HepG2 (cell line): ENCODE measurements around the gene ZNF608. TPM values are rescaled to one million over a fixed set of nuclear protein-coding genes. Genes with fewer than 3 reads are reported as not detected.

ENCODE experiments used
- ATAC-seq: fragments of 200-7000 bp; cut with Tn5 transposase; 3 replicates; pipeline ENCODE4 v1.9.1; 2020; ENCODE audit warnings: mild to moderate bottlenecking, moderate library complexity
- BruUV-seq: library from RNA; stranded (reverse); fragments of 400-500 nt; replicated peaks from 2 replicates; lab custom pipeline; 2021; lab: Mats Ljungman, UMichigan
- CTCF ChIA-PET: fragments of 300-600 bp; formaldehyde crosslinking; extraction: SDS; loops from one replicate; lab custom pipeline; 2021; ENCODE audit warnings: low total read pairs, inconsistent platforms, low intra/inter-chr PET ratio; lab: Yijun Ruan, JAX
- POLR2A ChIA-PET: fragments of 350-600 bp; sonication (Branson Sonifier 250); formaldehyde crosslinking; loops from one replicate; lab custom pipeline; 2020; ENCODE audit warnings: antibody characterized with exemption, inconsistent platforms; lab: Yijun Ruan, JAX
- DNase-seq: peaks from one replicate; pipeline ENCODE4 v3.0.0-alpha.2; 2015; ENCODE audit warnings: low spot score
- FAIRE-seq: peaks from 3 replicates; lab custom pipeline; 2011; peaks lifted over from hg19 to GRCh38; lab: Jason Lieb, UNC
- H2AFZ ChIP-seq: one replicate; pipeline ENCODE4 v1.6.1; 2011; ENCODE audit warnings: low read length, inconsistent platforms
- H3K27ac ChIP-seq: fragments of 300-600 bp; 3 replicates; pipeline ENCODE4 v1.8.0; 2011; ENCODE audit warnings: mixed run types, mild to moderate bottlenecking, mixed read lengths, low read length, inconsistent platforms; ENCODE audit not compliant: insufficient read depth; ENCODE audit errors: extremely low read length
- H3K27me3 ChIP-seq, 2 experiments: fragments of 200-600 bp in 1 of 2; 2 replicates in 1 of 2; 3 replicates in 1 of 2; pipeline versions ENCODE4 v1.6.0 to v1.8.0; 2011; ENCODE audit warnings: low read length in 2 of 2, mild to moderate bottlenecking in 2 of 2, moderate library complexity in 2 of 2, inconsistent platforms in 1 of 2; ENCODE audit not compliant: insufficient read depth in 2 of 2, control insufficient read depth in 1 of 2
- H3K36me3 ChIP-seq, 2 experiments: fragments of 200-600 bp in 1 of 2; replicated peaks in 1 of 2; 2 replicates in 1 of 2; 3 replicates in 1 of 2; pipeline versions ENCODE4 v1.5.1 to v1.8.0; 2011; ENCODE audit warnings: low read length in 2 of 2, inconsistent platforms in 1 of 2; ENCODE audit not compliant: insufficient read depth in 2 of 2, control insufficient read depth in 1 of 2
- H3K4me1 ChIP-seq: 2 replicates; pipeline ENCODE4 v1.5.1; 2012; ENCODE audit warnings: low read length, inconsistent platforms; ENCODE audit not compliant: insufficient read depth
- H3K4me2 ChIP-seq: 2 replicates; pipeline ENCODE4 v1.6.0; 2011; ENCODE audit warnings: low read depth, low read length, inconsistent platforms
- H3K4me3 ChIP-seq, 3 experiments: fragments of 200-600 bp in 1 of 3; sonication (generic), shearing (Covaris generic) in 1 of 3; replicated peaks in 1 of 3; 2 replicates each; pipeline ENCODE4 v1.5.1; 2011 to 2016; ENCODE audit warnings: low read length in 3 of 3, inconsistent platforms in 2 of 3, low read depth in 2 of 3, mild to moderate bottlenecking in 2 of 3, control low read depth in 1 of 3, mixed read lengths in 1 of 3; ENCODE audit not compliant: insufficient read depth in 1 of 3
- H3K79me2 ChIP-seq: one replicate; pipeline ENCODE4 v1.6.1; 2011; ENCODE audit warnings: low read length, inconsistent platforms; ENCODE audit not compliant: insufficient read depth
- H3K9ac ChIP-seq: 2 replicates; pipeline ENCODE4 v1.6.0; 2011; ENCODE audit warnings: mild to moderate bottlenecking, low read depth, low read length, inconsistent platforms; ENCODE audit not compliant: insufficient read depth
- H3K9me3 ChIP-seq: 2 replicates; pipeline ENCODE4 v1.5.1; 2012; ENCODE audit warnings: mild to moderate bottlenecking, low read length
- H4K20me1 ChIP-seq: 2 replicates; pipeline ENCODE4 v1.6.0; 2011; ENCODE audit warnings: inconsistent platforms, mild to moderate bottlenecking, low read length, moderate library complexity; ENCODE audit not compliant: insufficient read depth
- MAFK ChIP-seq, 2 experiments: IDR thresholded peaks in 1 of 2; conservative IDR thresholded peaks in 1 of 2; 2 replicates each; pipeline ENCODE4 v1.6.1; 2011; ENCODE audit warnings: improper control_type of control experiment in 2 of 2, low read length in 2 of 2
- PCBP2 ChIP-seq: fragments of 200-400 bp; formaldehyde crosslinking; optimal IDR thresholded peaks from 2 replicates; pipeline ENCODE3; 2018; ENCODE audit warnings: low read length, low read depth; ENCODE audit not compliant: poor library complexity, severe bottlenecking
- SALL2 ChIP-seq: sonication (generic); formaldehyde crosslinking; IDR thresholded peaks from 2 replicates; pipeline ENCODE4 v1.8.1; 2023; ENCODE audit warnings: mild to moderate bottlenecking, missing genetic modification reagents, inconsistent platforms
- SETDB1 ChIP-seq: sonication (generic); formaldehyde crosslinking; IDR thresholded peaks from 2 replicates; pipeline ENCODE4 v1.5.1; 2020; ENCODE audit warnings: missing genetic modification reagents, mild to moderate bottlenecking, borderline replicate concordance
- SRF ChIP-seq: IDR thresholded peaks from 2 replicates; pipeline ENCODE4 v1.6.1; 2011; ENCODE audit warnings: mild to moderate bottlenecking, low read depth, low read length, moderate library complexity
- THAP11 ChIP-seq: IDR thresholded peaks from 2 replicates; pipeline ENCODE4 v1.6.1; 2016; ENCODE audit warnings: missing biosample characterization, missing genetic modification reagents
- ZFP90 ChIP-seq: sonication (generic); formaldehyde crosslinking; IDR thresholded peaks from 2 replicates; pipeline ENCODE4 v1.8.0; 2022; ENCODE audit warnings: missing genetic modification reagents, mild to moderate bottlenecking, inconsistent platforms, borderline replicate concordance
- ZNF251 ChIP-seq: sonication (generic); formaldehyde crosslinking; IDR thresholded peaks from 2 replicates; pipeline ENCODE4 v1.9.0; 2021; ENCODE audit warnings: mild to moderate bottlenecking, missing genetic modification reagents
- ZNF260 ChIP-seq: sonication (generic); formaldehyde crosslinking; IDR thresholded peaks from 2 replicates; pipeline ENCODE4 v1.4.0; 2020; ENCODE audit warnings: missing genetic modification reagents, low read depth, mild to moderate bottlenecking, borderline replicate concordance
- ZNF605 ChIP-seq: sonication (generic); formaldehyde crosslinking; IDR thresholded peaks from 2 replicates; pipeline ENCODE4 v1.8.0; 2022; ENCODE audit warnings: mild to moderate bottlenecking, missing genetic modification reagents
- WGBS: methylation state at CpG from one replicate; pipeline ENCODE4 v1.1.6; 2017; ENCODE audit warnings: low lambda C conversion rate; 5-methylcytosine and 5-hydroxymethylcytosine counted together
- in situ Hi-C: cut with HindIII; loops from 2 replicates; pipeline ENCODE4 v1.10.0; 2017; ENCODE audit warnings: low pct_unique_long_range_greater_than_20kb; ENCODE audit not compliant: extremely low pct_ligation_motif_present
- intact Hi-C: fragments of 100-400 bp; cut with micrococcal nuclease; formaldehyde crosslinking; loops from one replicate; pipeline ENCODE4 v1.10.0; 2022; ENCODE audit not compliant: unreplicated experiment
- polyA plus RNA-seq, 8 experiments: library from polyadenylated mRNA; depleted of rRNA in 3 of 8; stranded (reverse) in 7 of 8; unstranded in 1 of 8; fragments of >200 nt; fragmentation: Illumina TruSeq in 4 of 8; extraction: Trizol in 4 of 8; gene quantifications; 2 replicates each; pipeline versions ENCODE4 v1.2.1 to v1.2.3, GENCODE V29; 2011 to 2016; ENCODE audit warnings: low read depth in 4 of 8, missing spikeins in 1 of 8, mixed read lengths in 1 of 8; ENCODE audit not compliant: insufficient read depth in 1 of 8
- total RNA-seq, 5 experiments: library from RNA; depleted of rRNA; stranded (reverse); fragments of >200 nt; fragmentation: Illumina TruSeq; extraction: Trizol; gene quantifications; 2 replicates each; pipeline ENCODE4 v1.2.3, GENCODE V29; 2016; ENCODE audit warnings: low read depth in 1 of 5
- TF ChIP-seq, protein P1 (sequence below): sonication (generic); formaldehyde crosslinking; IDR thresholded peaks from 2 replicates; pipeline ENCODE4 v1.5.0; 2020; ENCODE audit warnings: mild to moderate bottlenecking, missing genetic modification reagents, borderline replicate concordance
- TF ChIP-seq, protein P2 (sequence below): sonication (generic); formaldehyde crosslinking; IDR thresholded peaks from 2 replicates; pipeline ENCODE4 v1.5.0; 2020; ENCODE audit warnings: missing genetic modification reagents

The ZNF608 gene
- total and polyA plus RNA-seq, 2 of the 13 experiments (the other 11 are each of a cell fraction or from before 2014, with no cell fraction given), result 0.66 to 0.91 TPM

DNA sequence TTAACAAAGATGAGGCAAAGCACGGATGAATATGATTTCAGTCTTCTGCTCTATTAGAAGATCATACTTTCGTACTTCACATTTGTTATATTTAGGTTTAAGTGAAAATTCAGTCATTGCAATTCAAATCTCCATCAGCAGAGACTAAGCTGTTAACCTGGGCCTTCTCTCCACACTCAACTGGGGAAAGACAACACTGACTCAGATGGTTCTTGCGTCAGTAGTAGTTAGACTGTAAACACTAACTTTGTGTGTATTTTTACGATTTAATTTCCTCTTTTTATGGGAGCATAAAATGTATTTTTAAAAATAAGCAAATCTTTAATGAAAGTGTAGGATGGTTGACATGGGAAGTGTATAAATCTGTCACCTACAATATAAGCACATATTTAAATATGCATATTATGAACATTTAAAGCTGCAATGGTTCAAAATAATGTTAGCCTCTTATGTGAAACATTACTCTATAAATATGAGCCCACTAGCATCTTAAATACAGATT lies 42.7 kb upstream of the ZNF608 start:
- WGBS, result 44% methylated on average over 4 of the region's 4 CpGs
- in situ Hi-C loops, result no loop called here
- no peak overlapping the region for H3K4me2 ChIP-seq

More for the DNA sequence above, 42.7 kb upstream of the ZNF608 start:
- no peak for DNase-seq
- Histone ChIP-seq H3K27me3 (no peaks in the 10 kb centered on the region), H4K20me1 (no peaks in the 10 kb centered on the region), H3K4me3 (no peak overlapping the region), H3K79me2 (no peaks in the 10 kb centered on the region), H3K4me1 (no peaks in the 10 kb centered on the region), H3K9me3 (no peaks in the 10 kb centered on the region), H3K27ac (no peak overlapping the region), H2AFZ (no peak overlapping the region), H3K9ac (no peak overlapping the region), H3K36me3 (no peaks in the 10 kb centered on the region)
- TF ChIP-seq SRF, result no peak
- no peak for TF ChIP-seq ZFP90 (CRISPR knock-in tag)
- no peak for TF ChIP-seq ZNF251 (CRISPR knock-in tag)
- TF ChIP-seq, protein P1, sequence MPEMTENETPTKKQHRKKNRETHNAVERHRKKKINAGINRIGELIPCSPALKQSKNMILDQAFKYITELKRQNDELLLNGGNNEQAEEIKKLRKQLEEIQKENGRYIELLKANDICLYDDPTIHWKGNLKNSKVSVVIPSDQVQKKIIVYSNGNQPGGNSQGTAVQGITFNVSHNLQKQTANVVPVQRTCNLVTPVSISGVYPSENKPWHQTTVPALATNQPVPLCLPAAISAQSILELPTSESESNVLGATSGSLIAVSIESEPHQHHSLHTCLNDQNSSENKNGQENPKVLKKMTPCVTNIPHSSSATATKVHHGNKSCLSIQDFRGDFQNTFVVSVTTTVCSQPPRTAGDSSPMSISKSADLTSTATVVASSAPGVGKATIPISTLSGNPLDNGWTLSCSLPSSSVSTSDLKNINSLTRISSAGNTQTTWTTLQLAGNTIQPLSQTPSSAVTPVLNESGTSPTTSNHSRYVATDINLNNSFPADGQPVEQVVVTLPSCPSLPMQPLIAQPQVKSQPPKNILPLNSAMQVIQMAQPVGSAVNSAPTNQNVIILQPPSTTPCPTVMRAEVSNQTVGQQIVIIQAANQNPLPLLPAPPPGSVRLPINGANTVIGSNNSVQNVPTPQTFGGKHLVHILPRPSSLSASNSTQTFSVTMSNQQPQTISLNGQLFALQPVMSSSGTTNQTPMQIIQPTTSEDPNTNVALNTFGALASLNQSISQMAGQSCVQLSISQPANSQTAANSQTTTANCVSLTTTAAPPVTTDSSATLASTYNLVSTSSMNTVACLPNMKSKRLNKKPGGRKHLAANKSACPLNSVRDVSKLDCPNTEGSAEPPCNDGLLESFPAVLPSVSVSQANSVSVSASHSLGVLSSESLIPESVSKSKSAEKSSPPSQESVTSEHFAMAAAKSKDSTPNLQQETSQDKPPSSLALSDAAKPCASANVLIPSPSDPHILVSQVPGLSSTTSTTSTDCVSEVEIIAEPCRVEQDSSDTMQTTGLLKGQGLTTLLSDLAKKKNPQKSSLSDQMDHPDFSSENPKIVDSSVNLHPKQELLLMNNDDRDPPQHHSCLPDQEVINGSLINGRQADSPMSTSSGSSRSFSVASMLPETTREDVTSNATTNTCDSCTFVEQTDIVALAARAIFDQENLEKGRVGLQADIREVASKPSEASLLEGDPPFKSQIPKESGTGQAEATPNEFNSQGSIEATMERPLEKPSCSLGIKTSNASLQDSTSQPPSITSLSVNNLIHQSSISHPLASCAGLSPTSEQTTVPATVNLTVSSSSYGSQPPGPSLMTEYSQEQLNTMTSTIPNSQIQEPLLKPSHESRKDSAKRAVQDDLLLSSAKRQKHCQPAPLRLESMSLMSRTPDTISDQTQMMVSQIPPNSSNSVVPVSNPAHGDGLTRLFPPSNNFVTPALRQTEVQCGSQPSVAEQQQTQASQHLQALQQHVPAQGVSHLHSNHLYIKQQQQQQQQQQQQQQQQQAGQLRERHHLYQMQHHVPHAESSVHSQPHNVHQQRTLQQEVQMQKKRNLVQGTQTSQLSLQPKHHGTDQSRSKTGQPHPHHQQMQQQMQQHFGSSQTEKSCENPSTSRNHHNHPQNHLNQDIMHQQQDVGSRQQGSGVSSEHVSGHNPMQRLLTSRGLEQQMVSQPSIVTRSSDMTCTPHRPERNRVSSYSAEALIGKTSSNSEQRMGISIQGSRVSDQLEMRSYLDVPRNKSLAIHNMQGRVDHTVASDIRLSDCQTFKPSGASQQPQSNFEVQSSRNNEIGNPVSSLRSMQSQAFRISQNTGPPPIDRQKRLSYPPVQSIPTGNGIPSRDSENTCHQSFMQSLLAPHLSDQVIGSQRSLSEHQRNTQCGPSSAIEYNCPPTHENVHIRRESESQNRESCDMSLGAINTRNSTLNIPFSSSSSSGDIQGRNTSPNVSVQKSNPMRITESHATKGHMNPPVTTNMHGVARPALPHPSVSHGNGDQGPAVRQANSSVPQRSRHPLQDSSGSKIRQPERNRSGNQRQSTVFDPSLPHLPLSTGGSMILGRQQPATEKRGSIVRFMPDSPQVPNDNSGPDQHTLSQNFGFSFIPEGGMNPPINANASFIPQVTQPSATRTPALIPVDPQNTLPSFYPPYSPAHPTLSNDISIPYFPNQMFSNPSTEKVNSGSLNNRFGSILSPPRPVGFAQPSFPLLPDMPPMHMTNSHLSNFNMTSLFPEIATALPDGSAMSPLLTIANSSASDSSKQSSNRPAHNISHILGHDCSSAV (CRISPR knock-in tag), result no peak
- no peak for TF ChIP-seq MAFK (conservative IDR thresholded peaks at IDR 0.05 in 1 of 2, IDR thresholded peaks at IDR 0.05 in 1 of 2; ENCODE audit: low read length in 2 of 2)
- no peak for TF ChIP-seq PCBP2
- TF ChIP-seq THAP11 (CRISPR knock-in tag), result no peak
- TF ChIP-seq SETDB1, result no peak
- TF ChIP-seq SALL2, result no peak
- TF ChIP-seq, protein P2, sequence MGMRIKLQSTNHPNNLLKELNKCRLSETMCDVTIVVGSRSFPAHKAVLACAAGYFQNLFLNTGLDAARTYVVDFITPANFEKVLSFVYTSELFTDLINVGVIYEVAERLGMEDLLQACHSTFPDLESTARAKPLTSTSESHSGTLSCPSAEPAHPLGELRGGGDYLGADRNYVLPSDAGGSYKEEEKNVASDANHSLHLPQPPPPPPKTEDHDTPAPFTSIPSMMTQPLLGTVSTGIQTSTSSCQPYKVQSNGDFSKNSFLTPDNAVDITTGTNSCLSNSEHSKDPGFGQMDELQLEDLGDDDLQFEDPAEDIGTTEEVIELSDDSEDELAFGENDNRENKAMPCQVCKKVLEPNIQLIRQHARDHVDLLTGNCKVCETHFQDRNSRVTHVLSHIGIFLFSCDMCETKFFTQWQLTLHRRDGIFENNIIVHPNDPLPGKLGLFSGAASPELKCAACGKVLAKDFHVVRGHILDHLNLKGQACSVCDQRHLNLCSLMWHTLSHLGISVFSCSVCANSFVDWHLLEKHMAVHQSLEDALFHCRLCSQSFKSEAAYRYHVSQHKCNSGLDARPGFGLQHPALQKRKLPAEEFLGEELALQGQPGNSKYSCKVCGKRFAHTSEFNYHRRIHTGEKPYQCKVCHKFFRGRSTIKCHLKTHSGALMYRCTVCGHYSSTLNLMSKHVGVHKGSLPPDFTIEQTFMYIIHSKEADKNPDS (CRISPR knock-in tag), result no peak
- TF ChIP-seq ZNF605 (CRISPR knock-in tag), result no peak
- TF ChIP-seq ZNF260 (CRISPR knock-in tag), result no peak
- intact Hi-C loops, result no loop called here
- no TSS peak for BruUV-seq
- POLR2A ChIA-PET, result no interaction called here
- no peak for FAIRE-seq
- ATAC-seq, result no peak
- CTCF ChIA-PET, result no interaction called here
